KOPT-K1 (cell line): Measurements from ENCODE around the gene HCN1.

ENCODE experiments used
- H3K27ac ChIP-seq: fragments of 200-600 bp; sonication (generic); 2 replicates; pipeline ENCODE4 v1.5.1; 2016; ENCODE audit warnings: antibody characterized with exemption, mild to moderate bottlenecking, low read depth, low read length; ENCODE audit not compliant: poor library complexity, severe bottlenecking
- H3K36me3 ChIP-seq: fragments of 200-600 bp; sonication (generic); 2 replicates; pipeline ENCODE4 v1.5.1; 2017; ENCODE audit warnings: antibody characterized with exemption, mild to moderate bottlenecking, low read length, moderate library complexity; ENCODE audit not compliant: insufficient read depth
- H3K9me3 ChIP-seq: fragments of 200-600 bp; sonication (generic); 2 replicates; pipeline ENCODE4 v1.5.1; 2017; ENCODE audit warnings: antibody characterized with exemption, low read length, mild to moderate bottlenecking; ENCODE audit not compliant: insufficient read depth, poor library complexity, severe bottlenecking

HCN1 gene

DNA sequence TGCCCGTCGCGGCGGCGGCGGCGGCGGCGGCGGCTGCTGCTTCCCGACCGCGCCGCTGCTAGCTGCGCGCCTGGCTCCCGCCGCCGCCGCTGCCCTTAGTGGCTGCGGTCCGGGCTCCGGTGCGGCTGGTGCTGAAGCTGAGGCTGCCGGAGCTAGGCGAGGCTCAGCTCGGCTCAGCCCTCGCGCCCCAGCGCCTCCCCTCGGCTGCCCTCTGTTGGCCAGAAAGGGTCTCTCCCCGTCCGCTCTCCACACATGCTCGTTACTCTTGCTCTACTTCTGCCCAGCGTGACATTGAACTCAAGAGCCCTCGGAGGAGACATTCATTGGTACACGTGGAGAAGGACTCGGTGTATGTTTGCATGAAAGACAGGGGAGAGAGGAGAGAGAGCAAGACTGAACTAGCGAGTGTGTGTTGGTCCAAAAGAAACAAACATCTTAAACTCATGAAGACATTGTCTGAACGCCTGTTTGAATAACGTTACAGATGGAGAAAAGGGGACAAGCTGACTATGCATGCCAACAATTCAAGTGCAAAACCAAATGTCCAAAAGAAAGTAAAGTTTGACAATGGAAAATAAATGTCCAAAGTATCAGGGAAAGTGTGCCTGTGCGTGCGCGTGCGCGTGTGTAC is at the start of gene HCN1:
Gene HCN1, minus strand, starts transcription at position 175 of the 631 bp plus-strand sequence.
- H3K36me3 ChIP-seq, result no peaks in the 10 kb centered on the region
- H3K27ac ChIP-seq, result no peak within 1 kb of the TSS
- no peaks in the 10 kb centered on the region for H3K9me3 ChIP-seq

- no peaks in the 10 kb centered on the region for H3K9me3 ChIP-seq
- no peak overlapping the region for H3K27ac ChIP-seq
- H3K36me3 ChIP-seq, result no peaks in the 10 kb centered on the region
Measured at GRCh38 chr5:45741110-45741509, 44.9 kb upstream of the HCN1 start.

DNA sequence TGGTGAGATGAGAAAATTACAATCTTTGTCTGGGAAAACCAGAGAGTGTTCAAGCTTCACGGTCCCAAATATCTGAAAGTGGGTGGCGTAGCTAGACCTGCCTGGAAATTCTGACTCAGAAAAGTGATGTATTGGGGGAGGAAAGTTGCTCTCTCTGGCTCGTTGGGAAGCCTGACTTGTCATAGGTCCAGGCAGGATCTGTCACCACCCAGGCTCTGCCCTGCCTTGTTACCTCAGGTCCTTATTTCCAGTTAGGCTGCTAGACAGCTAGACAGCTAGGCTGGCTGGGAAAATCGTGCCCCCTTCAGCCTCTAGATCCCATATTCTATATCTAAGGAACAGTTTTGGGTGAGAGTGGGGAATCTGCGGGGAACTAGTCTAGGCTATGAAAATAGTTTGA is 41.0 kb upstream of the HCN1 start:
- Histone ChIP-seq H3K36me3 (no peaks in the 10 kb centered on the region), H3K9me3 (no peaks in the 10 kb centered on the region), H3K27ac (no peak overlapping the region)

- H3K9me3 ChIP-seq, result peaks cover 4% of the 10 kb centered on the region
- no peaks in the 10 kb centered on the region for H3K36me3 ChIP-seq
- H3K27ac ChIP-seq, result no peak overlapping the region
Measured at GRCh38 chr5:45725537-45725936, 29.4 kb upstream of the HCN1 start.

- H3K9me3 ChIP-seq, result no peaks in the 10 kb centered on the region
- H3K27ac ChIP-seq, result no peak overlapping the region
- H3K36me3 ChIP-seq, result no peaks in the 10 kb centered on the region
Measured at GRCh38 chr5:45697201-45697600, 1.0 kb upstream of the HCN1 start.

- H3K36me3 ChIP-seq, result no peaks in the 10 kb centered on the region
- H3K9me3 ChIP-seq, result no peaks in the 10 kb centered on the region
Measured at GRCh38 chr5:45695804-45696156, 400 bp downstream of the HCN1 start.

GRCh38 chr5:45694971-45695803 is 993 bp downstream of the HCN1 start:
- H3K27ac ChIP-seq, result no peak overlapping the region
- H3K9me3 ChIP-seq, result no peaks in the 10 kb centered on the region
- H3K36me3 ChIP-seq, result no peaks in the 10 kb centered on the region

More at GRCh38 chr5:45695804-45696156, 400 bp downstream of the HCN1 start:
- H3K27ac ChIP-seq, result no peak overlapping the region

DNA sequence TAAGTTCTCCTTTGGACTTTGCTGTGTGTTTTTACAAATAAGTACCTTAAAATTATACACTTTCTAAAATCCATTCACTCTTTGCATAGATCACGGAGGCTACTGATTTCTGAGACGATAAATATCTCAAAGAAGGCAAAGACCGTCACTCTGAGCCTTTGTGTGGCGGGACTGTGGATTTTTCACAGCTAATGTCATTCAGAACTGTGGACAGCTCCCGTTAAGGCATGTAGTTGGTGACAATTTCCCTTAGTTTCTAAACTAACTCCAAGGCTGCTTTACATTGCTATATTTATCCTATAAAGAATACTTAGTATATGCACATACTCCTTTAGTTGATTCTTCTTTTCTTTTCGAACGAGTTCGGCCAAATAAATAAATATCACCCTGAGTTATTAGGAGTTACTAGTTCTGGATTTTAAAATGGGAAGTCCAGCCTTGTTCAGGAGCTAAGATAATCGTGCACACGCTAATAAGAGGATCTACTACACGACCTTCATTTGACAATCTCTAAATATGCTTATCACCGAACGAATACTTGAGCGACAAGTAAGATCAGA is 1.8 kb downstream of the HCN1 start:
- H3K36me3 ChIP-seq, result no peaks in the 10 kb centered on the region
- H3K9me3 ChIP-seq, result no peaks in the 10 kb centered on the region
- H3K27ac ChIP-seq, result no peak overlapping the region

GRCh38 chr5:45692481-45692880 is 3.7 kb downstream of the HCN1 start:
- H3K27ac ChIP-seq, result no peak overlapping the region
- H3K9me3 ChIP-seq, result no peaks in the 10 kb centered on the region
- no peaks in the 10 kb centered on the region for H3K36me3 ChIP-seq

GRCh38 chr5:45691656-45692055 is 4.5 kb downstream of the HCN1 start:
- H3K9me3 ChIP-seq, result no peaks in the 10 kb centered on the region
- no peaks in the 10 kb centered on the region for H3K36me3 ChIP-seq
- H3K27ac ChIP-seq, result no peak overlapping the region

DNA sequence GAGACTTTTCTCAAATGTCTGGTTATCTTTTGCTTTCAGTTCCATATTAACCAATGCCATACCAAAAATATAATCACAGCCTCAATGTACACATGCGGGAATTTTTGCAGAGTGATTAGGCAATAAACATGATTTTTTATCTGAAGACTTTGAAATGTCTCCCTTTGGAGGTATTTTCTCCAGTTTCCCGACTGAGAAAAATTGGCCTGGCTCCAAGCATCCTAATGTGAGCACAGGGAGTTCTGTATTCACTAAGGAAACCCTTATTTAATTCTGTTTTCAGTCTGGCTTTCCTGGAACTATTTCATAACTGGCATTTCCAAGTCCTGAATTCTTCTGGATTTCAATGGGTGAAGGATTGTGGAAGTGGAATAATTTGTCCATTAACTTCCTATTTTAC is 8.5 kb downstream of the HCN1 start:
- Histone ChIP-seq H3K36me3 (no peaks in the 10 kb centered on the region), H3K27ac (no peak overlapping the region), H3K9me3 (no peaks in the 10 kb centered on the region)

GRCh38 chr5:45686620-45687019 is 9.6 kb downstream of the HCN1 start:
- no peaks in the 10 kb centered on the region for H3K36me3 ChIP-seq
- H3K27ac ChIP-seq, result no peak overlapping the region
- H3K9me3 ChIP-seq, result no peaks in the 10 kb centered on the region

DNA sequence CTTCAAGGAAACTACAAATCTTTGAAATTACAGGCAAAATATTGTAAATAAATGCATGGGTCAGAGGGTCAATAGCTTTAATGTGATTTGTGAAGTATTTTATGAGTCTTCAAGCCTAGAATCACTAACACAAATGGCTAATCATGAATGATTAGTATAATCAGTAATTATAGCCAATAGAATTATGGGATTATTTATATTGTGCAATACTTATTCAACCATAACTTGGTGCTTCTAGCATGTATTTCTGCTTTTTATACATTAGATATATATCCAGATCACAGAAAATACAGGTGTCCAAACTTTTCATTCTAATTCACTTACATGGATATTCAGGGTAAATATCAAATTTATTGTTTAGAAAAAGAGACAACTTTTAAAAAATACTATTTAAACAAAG is 12.1 kb downstream of the HCN1 start:
- no peak overlapping the region for H3K27ac ChIP-seq
- H3K36me3 ChIP-seq, result no peaks in the 10 kb centered on the region
- no peaks in the 10 kb centered on the region for H3K9me3 ChIP-seq

DNA sequence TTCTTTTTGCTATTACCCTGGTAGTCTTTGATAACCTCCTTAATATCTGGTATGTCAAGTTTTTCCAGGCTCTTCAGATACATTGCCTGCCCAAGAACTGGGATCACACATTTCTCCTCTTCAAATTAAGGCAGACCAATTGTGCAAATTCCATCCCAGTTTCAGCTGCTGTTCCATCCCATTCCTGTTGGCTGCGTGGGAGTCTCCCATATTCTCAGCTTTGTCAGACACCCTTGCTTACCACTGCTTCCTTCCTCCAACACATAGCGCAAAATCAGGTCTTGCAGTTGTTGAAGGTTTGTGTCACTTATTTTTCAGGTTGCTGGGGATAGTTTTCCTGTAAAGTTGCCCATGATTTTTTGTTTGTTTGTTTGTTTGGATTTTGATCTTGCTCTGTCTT is 15.2 kb downstream of the HCN1 start:
- H3K9me3 ChIP-seq, result no peaks in the 10 kb centered on the region
- no peaks in the 10 kb centered on the region for H3K36me3 ChIP-seq
- no peak overlapping the region for H3K27ac ChIP-seq

GRCh38 chr5:45677524-45677923 is 18.7 kb downstream of the HCN1 start:
- H3K9me3 ChIP-seq, result no peaks in the 10 kb centered on the region
- no peaks in the 10 kb centered on the region for H3K36me3 ChIP-seq
- H3K27ac ChIP-seq, result no peak overlapping the region

- no peaks in the 10 kb centered on the region for H3K9me3 ChIP-seq
- H3K27ac ChIP-seq, result no peak overlapping the region
- no peaks in the 10 kb centered on the region for H3K36me3 ChIP-seq
Measured at GRCh38 chr5:45672271-45672670, 23.9 kb downstream of the HCN1 start.
